Effector memory CD8-positive, alpha-beta T cell (primary cell): ENCODE measurements around the gene MAGEA9B.
A peak's percentile ranks its signal among the peaks of the same experiment; 100 is the strongest.
"Not testable (repeated sequence)": the region's sequence is repeated elsewhere in the genome, so short reads cannot be mapped to it uniquely, and the experiment has no call there.

ENCODE experiments used
- ATAC-seq: fragments of 150-1000 bp; cut with Tn5 transposase; replicated peaks from 2 replicates; pipeline ENCODE4 v1.10.0; 2021; ENCODE audit warnings: mild to moderate bottlenecking, moderate library complexity
- DNase-seq, 3 experiments: peaks; one replicate each; pipeline ENCODE4 v3.0.0; 2021
- H3K27ac Mint-ChIP-seq, 2 donors: one replicate each; pipeline ENCODE4 v1.8.0; 2022; ENCODE audit warnings: mild to moderate bottlenecking in 2 of 2, mixed read lengths in 2 of 2, moderate library complexity in 2 of 2
- H3K27me3 Mint-ChIP-seq, 2 donors: one replicate each; pipeline ENCODE4 v1.8.0; 2022; ENCODE audit warnings: mixed read lengths in 2 of 2
- H3K36me3 Mint-ChIP-seq: one replicate; pipeline ENCODE4 v1.8.0; 2022; ENCODE audit warnings: mild to moderate bottlenecking, moderate library complexity, mixed read lengths; ENCODE audit not compliant: insufficient read depth
- H3K4me1 Mint-ChIP-seq, 2 donors: one replicate each; pipeline ENCODE4 v1.8.0; 2022; ENCODE audit warnings: low read depth in 2 of 2, mixed read lengths in 2 of 2
- H3K4me3 Mint-ChIP-seq, 2 donors: one replicate each; pipeline ENCODE4 v1.8.0; 2022; ENCODE audit warnings: mild to moderate bottlenecking in 2 of 2, mixed read lengths in 2 of 2, moderate library complexity in 2 of 2
- H3K9me3 Mint-ChIP-seq, 2 donors: one replicate each; pipeline ENCODE4 v1.8.0; 2022; ENCODE audit warnings: mixed read lengths in 2 of 2
- total RNA-seq, 9 experiments: gene quantifications; one replicate each; lab custom pipeline; 2026; lab: John Stamatoyannopoulos, UW

The MAGEA9B gene
- 0 reads per million in 9 experiments for total RNA-seq

GRCh38 chrX:149587359-149587758 is at the start of gene MAGEA9B:
MAGEA9B (minus strand) TSS chrX:149587459; CDS start chrX:149583179, 4,280 bp downstream.
- not testable (repeated sequence) for H3K4me1 Mint-ChIP-seq, H3K4me3 Mint-ChIP-seq, DNase-seq, H3K27ac Mint-ChIP-seq, H3K36me3 Mint-ChIP-seq, H3K27me3 Mint-ChIP-seq, ATAC-seq, H3K9me3 Mint-ChIP-seq

DNA sequence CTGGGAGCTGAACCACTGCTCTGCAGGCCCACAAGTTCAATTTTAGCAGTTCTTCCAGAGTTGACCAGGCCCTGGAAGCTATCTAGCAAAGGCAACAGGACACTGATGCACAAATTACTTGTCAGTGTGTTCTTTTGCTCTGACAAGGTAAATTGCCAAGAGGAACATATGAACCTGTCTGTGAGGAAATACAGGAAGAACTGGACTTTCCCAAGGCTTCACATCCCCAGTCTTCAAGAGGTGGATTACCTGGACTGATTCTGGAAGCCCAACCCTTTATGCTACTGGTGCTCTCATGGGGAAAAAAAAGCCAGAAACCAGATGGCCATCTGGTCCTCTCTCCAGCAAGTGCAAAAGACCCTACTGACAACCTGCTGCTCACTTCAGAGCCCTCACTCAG is 46.3 kb upstream of the MAGEA9B start:
- Mint-ChIP-seq H3K36me3 (peaks cover 9% of the 10 kb centered on the region), H3K9me3 (no peaks in the 10 kb centered on the region), H3K27ac (no peak overlapping the region), H3K27me3 (no peaks in the 10 kb centered on the region), H3K4me3 (no peak overlapping the region), H3K4me1 (peaks cover 21 to 28% of the 10 kb centered on the region in 2 donors)
- DNase-seq (no peak), ATAC-seq (no peak)

DNA sequence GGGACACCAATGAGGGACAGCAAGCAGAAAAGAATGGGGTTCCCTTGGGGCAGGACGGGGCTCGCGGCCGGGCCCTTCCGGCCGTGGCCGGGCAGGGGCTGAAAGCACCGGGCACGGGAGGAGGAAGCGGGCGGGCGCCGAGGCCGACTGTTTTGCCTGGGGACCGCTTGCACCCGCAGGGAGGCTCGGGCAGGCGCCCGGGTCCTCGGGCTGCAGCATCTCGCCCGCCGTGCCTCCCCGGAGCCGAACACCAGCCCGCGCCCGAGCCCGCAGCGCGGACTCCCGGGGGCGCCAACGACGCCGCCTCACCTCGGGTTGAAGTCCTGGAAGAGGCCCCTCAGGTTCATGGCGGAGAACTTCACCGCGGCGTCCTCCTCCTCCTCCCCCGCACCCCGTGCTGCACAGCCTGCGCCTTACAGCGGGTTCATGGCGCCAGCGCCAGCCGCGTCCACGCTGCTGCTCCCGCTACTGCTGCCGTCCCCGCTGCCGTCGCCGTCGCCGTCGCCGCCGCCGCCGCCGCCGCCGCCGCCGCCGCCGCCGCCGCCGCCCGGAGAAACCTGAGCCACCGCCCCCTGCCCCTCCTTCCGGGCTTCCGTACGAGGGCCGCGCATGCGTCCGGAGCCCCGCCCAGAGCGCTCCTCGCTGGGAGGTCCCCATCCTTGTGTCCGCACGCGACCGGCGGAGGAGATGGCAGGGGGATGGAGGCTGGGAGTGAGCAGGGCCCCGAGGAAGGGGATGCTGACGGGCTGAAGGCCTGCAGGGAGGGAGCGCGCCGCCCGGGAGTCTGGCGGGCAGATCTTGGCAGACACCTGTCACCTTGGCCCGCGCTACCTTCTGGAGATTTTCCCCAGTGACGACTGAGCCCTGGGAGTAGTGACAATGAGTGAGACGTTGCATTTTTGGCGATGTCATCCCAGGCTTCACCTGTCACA is 44.2 kb upstream of the MAGEA9B start, which contains the start of gene TMEM185A:
TMEM185A (minus strand) TSS at position 559 of the 932 bp plus-strand sequence; CDS start at position 347, 212 bp downstream.
- ATAC-seq (peak; percentile 83), DNase-seq (peak; percentile 62 to 63 (median 62))
- H3K36me3 Mint-ChIP-seq: peaks cover 9% of the 10 kb centered on the region
- H3K9me3 Mint-ChIP-seq: no peaks in the 10 kb centered on the region
- peaks cover 22 to 38% of the 10 kb centered on the region in 2 donors for H3K4me1 Mint-ChIP-seq
- H3K27ac Mint-ChIP-seq: peak within 1 kb of the TSS; percentile 76 to 88
- peak within 1 kb of the TSS; percentile 93 to 94 for H3K4me3 Mint-ChIP-seq
- H3K27me3 Mint-ChIP-seq: no peaks in the 10 kb centered on the region

DNA sequence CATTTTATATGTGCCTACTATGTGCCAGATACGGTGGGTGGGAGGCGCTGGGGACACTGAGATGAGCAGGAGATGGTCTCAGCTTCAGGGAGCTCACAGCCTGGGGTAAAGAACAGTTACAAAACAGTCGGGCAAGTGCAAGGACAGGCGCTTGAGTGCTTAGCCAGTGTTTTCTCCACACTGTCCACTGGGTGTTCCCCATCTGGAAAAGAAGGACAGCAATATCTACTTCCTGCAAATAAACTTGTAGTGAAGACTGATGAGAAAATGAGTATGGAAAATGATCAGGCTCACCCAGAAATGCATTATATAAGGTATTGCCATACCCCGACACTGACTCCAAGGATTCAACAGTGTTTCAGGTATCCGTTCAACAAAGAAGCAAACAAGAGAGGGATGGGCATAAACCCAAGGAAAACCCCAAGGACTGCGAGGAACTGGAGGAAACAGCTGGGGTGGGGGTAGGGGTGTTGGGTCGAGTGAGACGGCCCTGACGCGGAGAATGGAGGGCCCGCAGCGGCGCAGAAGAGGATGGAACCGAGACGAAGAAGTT is 43.5 kb upstream of the MAGEA9B start:
- ATAC-seq (peak; percentile 9), DNase-seq (no peak)
- peak overlapping the region; percentile 76 to 88 for H3K27ac Mint-ChIP-seq
- H3K4me3 Mint-ChIP-seq: peak overlapping the region; percentile 93 to 94
- peaks cover 9% of the 10 kb centered on the region for H3K36me3 Mint-ChIP-seq
- H3K27me3 Mint-ChIP-seq: no peaks in the 10 kb centered on the region
- no peaks in the 10 kb centered on the region for H3K9me3 Mint-ChIP-seq
- H3K4me1 Mint-ChIP-seq: peaks cover 25 to 38% of the 10 kb centered on the region in 2 donors

DNA sequence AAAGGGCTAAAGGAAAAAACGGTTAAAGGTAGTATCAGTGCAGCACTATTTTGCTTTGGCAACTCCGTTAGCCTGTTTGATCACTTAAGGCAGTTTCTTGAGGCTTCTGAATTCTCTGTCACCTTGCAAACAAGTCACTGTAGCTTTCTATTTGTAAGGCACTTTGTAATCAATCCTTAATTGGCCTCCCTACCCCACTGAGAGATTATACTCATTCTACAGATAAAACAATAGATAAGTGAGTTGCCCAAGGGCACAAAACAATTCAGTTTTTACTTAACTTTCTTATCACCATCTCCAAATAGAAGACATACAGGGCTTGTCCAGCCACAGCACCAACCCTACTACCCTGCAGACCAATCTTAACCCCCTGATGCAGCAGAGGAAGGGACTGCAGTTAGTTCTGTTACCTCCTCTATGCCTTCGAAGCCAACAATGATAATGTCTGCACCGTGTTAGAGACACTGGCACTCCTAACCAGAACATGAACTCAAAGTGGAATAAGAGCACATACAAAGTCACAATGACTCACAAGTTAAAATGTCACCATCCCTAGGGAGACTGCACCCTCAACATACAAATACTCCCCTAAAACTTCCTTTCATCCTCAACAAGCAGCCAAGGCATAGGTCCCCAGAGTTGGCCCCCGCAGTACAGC is 42.6 kb upstream of the MAGEA9B start:
- Mint-ChIP-seq H3K4me1 (peaks cover 25 to 38% of the 10 kb centered on the region in 2 donors), H3K9me3 (no peaks in the 10 kb centered on the region), H3K4me3 (peak overlapping the region; percentile 93 to 94), H3K27me3 (no peaks in the 10 kb centered on the region), H3K27ac (peak overlapping the region in 1 of 2 donors; percentile 51), H3K36me3 (peaks cover 13% of the 10 kb centered on the region)
- ATAC-seq: no peak
- no peak for DNase-seq

- Mint-ChIP-seq H3K27ac (no peak overlapping the region), H3K9me3 (no peaks in the 10 kb centered on the region), H3K4me1 (peaks cover 25 to 43% of the 10 kb centered on the region in 2 donors), H3K36me3 (peaks cover 13% of the 10 kb centered on the region), H3K27me3 (no peaks in the 10 kb centered on the region), H3K4me3 (no peak overlapping the region)
- ATAC-seq (no peak), DNase-seq (no peak)
Observed at GRCh38 chrX:149628768-149629167, 41.5 kb upstream of the MAGEA9B start.

GRCh38 chrX:149628280-149628679 is 41.0 kb upstream of the MAGEA9B start:
- Mint-ChIP-seq H3K27me3 (no peaks in the 10 kb centered on the region), H3K36me3 (peaks cover 14% of the 10 kb centered on the region), H3K9me3 (no peaks in the 10 kb centered on the region), H3K27ac (no peak overlapping the region), H3K4me3 (no peak overlapping the region), H3K4me1 (peaks cover 25 to 45% of the 10 kb centered on the region in 2 donors)
- DNase-seq (no peak), ATAC-seq (no peak)

GRCh38 chrX:149626829-149627228 is 39.6 kb upstream of the MAGEA9B start:
- ATAC-seq, DNase-seq, H3K27ac Mint-ChIP-seq, H3K9me3 Mint-ChIP-seq, H3K27me3 Mint-ChIP-seq, H3K4me3 Mint-ChIP-seq: not testable (repeated sequence)
- peaks cover 12% of the 10 kb centered on the region for H3K36me3 Mint-ChIP-seq
- peaks cover 22 to 47% of the 10 kb centered on the region in 2 donors for H3K4me1 Mint-ChIP-seq

GRCh38 chrX:149619662-149620061 is 32.4 kb upstream of the MAGEA9B start:
- DNase-seq, H3K27me3 Mint-ChIP-seq, H3K36me3 Mint-ChIP-seq, H3K4me3 Mint-ChIP-seq, H3K9me3 Mint-ChIP-seq, H3K27ac Mint-ChIP-seq, ATAC-seq: not testable (repeated sequence)
- peaks cover 4 to 19% of the 10 kb centered on the region in 2 donors for H3K4me1 Mint-ChIP-seq

- Mint-ChIP-seq H3K27me3 (no peaks in the 10 kb centered on the region), H3K9me3 (no peaks in the 10 kb centered on the region), H3K4me3 (no peak overlapping the region), H3K36me3 (peaks cover 3% of the 10 kb centered on the region), H3K27ac (no peak overlapping the region), H3K4me1 (peaks cover 4 to 22% of the 10 kb centered on the region in 2 donors)
- ATAC-seq: no peak
- DNase-seq: no peak
Observed at GRCh38 chrX:149618871-149619270, 31.6 kb upstream of the MAGEA9B start.

DNA sequence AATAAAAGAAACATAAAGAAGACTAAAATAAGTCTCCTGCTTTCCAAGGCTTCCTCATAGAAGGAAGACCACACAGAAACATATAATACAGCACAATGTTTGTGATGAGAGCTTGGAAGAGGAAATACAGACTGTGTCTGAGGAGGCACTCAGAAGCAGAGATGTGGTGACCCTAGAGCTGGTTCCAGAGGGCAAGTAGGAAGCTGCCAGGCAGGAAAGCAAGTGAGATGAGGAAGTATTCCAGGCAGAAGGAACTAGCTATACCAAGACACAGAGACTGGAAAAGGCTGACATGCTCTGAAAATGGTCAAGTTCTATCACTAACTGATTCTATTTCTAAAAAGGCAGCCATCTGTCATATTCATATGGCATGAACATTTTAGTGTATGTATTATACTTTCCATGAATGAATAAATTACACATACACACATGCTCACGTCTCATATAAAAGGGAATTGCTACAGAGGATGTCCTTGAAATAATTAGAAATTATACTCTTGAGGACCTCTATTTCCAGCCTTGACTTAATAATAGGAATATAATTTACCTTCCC is 24.4 kb upstream of the MAGEA9B start:
- Mint-ChIP-seq H3K4me1 (peaks cover 8 to 29% of the 10 kb centered on the region in 2 donors), H3K4me3 (no peak overlapping the region), H3K27me3 (no peaks in the 10 kb centered on the region), H3K9me3 (no peaks in the 10 kb centered on the region), H3K27ac (peak overlapping the region; percentile 25 to 55), H3K36me3 (peaks cover 4% of the 10 kb centered on the region)
- ATAC-seq (no peak), DNase-seq (no peak)

DNA sequence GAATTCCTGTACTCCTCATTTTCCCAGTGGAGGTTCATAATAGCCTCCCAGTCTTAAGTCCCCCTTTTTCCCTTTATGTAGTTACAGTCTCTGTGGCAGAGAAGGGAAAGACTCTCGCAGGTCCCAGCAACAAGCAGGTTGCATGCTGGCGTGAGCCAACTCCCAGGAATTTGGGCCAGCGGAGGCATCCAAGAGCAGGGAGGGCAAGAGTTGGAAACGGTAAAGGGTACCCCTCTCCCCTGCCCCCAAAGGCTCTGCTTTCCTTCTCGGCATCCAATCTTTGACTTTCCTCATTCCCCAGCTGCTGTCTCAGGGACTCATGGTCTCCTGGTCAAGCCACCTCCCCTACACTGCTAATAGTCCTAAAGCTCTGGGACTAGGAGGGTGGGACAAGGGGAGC is 23.3 kb upstream of the MAGEA9B start:
- ATAC-seq: no peak
- no peak for DNase-seq
- Mint-ChIP-seq H3K9me3 (no peaks in the 10 kb centered on the region), H3K4me3 (no peak overlapping the region), H3K27ac (no peak overlapping the region), H3K36me3 (peaks cover 9% of the 10 kb centered on the region), H3K27me3 (no peaks in the 10 kb centered on the region), H3K4me1 (peaks cover 6 to 25% of the 10 kb centered on the region in 2 donors)

DNA sequence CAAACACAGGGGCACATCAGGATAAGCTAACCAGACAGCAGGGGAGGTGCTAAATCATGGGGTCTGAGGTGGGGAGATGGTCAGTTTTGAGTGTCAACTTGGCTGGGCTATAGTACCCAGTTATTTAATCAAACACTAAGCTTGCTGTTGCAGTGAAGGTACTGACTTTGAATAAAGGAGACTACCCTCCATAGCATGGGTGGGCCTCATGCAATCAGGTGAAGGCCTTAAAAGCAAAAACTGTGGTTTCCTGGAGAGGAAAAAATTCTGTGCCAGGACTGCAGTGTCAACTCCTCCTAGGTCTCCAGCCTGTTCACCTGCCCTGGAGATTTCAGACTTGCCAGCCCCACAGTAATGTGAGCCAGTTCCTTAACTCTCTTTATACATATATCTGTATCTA is 20.4 kb upstream of the MAGEA9B start:
- DNase-seq: no peak
- H3K4me3 Mint-ChIP-seq: no peak overlapping the region
- ATAC-seq: no peak
- H3K4me1 Mint-ChIP-seq: peaks cover 6 to 20% of the 10 kb centered on the region in 2 donors
- peaks cover 9% of the 10 kb centered on the region for H3K36me3 Mint-ChIP-seq
- no peaks in the 10 kb centered on the region for H3K27me3 Mint-ChIP-seq
- H3K27ac Mint-ChIP-seq: no peak overlapping the region
- H3K9me3 Mint-ChIP-seq: no peaks in the 10 kb centered on the region
